AG09309 (cell line): ENCODE measurements around the gene GRM5.
"Not testable (repeated sequence)": the region's sequence is repeated elsewhere in the genome, so short reads cannot be mapped to it uniquely, and the experiment has no call there.

ENCODE experiments used
- DNase-seq: peaks from one replicate; pipeline ENCODE4 v3.0.0-alpha.2; 2010; ENCODE audit warnings: low read depth
- H3K4me3 ChIP-seq: 2 replicates; pipeline ENCODE4 v1.5.1; 2011; ENCODE audit warnings: mild to moderate bottlenecking, low read depth, low read length, moderate library complexity; ENCODE audit not compliant: control insufficient read depth
- TF ChIP-seq, protein P1 (sequence below): IDR thresholded peaks from 2 replicates; pipeline ENCODE4 v1.5.1; 2011; ENCODE audit warnings: mild to moderate bottlenecking, low read depth, low read length, inconsistent platforms; ENCODE audit not compliant: insufficient read depth, control insufficient read depth; ENCODE audit errors: missing control alignments

Gene GRM5

DNA sequence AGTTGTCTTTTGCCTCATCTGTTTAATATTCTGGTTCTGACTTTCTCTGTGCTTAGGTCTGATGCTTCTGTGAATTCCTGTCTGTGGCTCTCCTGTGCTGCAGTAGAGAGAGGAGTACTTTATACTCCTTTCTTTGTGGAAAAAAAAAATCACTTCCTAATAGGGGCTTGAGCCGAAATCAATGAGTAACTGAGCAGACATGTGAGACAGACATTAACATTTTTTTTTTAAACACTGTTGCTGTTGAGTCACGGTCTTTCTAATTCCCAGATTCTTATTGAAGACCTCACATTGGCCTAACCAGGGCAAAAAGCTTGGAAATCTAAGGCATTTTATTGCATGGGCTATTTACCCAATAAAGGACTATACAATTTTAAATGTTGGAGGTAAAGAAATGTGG lies 86.1 kb downstream of the GRM5 start:
- DNase-seq, result peak; percentile 16
- TF ChIP-seq, protein P1, sequence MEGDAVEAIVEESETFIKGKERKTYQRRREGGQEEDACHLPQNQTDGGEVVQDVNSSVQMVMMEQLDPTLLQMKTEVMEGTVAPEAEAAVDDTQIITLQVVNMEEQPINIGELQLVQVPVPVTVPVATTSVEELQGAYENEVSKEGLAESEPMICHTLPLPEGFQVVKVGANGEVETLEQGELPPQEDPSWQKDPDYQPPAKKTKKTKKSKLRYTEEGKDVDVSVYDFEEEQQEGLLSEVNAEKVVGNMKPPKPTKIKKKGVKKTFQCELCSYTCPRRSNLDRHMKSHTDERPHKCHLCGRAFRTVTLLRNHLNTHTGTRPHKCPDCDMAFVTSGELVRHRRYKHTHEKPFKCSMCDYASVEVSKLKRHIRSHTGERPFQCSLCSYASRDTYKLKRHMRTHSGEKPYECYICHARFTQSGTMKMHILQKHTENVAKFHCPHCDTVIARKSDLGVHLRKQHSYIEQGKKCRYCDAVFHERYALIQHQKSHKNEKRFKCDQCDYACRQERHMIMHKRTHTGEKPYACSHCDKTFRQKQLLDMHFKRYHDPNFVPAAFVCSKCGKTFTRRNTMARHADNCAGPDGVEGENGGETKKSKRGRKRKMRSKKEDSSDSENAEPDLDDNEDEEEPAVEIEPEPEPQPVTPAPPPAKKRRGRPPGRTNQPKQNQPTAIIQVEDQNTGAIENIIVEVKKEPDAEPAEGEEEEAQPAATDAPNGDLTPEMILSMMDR, result no peak
- H3K4me3 ChIP-seq, result no peak overlapping the region

GRCh38 chr11:88978992-88979391 lies 86.8 kb downstream of the GRM5 start:
- not testable (repeated sequence) for H3K4me3 ChIP-seq, DNase-seq

GRCh38 chr11:88975441-88975840 lies 90.3 kb downstream of the GRM5 start:
- H3K4me3 ChIP-seq, DNase-seq: not testable (repeated sequence)

DNA sequence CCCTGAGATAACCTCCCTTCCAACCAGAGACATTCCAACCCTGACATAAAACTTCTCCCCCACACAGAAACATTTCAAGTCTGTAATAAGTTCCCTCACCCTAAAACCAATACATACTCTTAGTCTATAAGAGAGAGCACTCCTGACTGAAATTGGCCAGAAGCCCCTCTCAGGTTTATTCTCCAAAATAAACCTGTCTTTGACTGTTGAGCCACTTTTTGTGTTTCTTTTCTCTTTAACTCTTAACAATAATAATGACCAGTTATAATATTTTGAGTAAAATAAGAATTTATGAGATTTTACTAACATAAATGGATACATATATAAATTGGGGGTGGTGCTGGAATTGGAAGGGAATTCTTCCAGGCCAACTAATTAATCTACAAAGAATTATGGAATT lies 93.6 kb downstream of the GRM5 start:
- TF ChIP-seq, protein P1, result no peak
- H3K4me3 ChIP-seq, result no peak overlapping the region
- no peak for DNase-seq

- DNase-seq, H3K4me3 ChIP-seq: not testable (repeated sequence)
Measured at GRCh38 chr11:88961621-88962020, 104.2 kb downstream of the GRM5 start.

DNA sequence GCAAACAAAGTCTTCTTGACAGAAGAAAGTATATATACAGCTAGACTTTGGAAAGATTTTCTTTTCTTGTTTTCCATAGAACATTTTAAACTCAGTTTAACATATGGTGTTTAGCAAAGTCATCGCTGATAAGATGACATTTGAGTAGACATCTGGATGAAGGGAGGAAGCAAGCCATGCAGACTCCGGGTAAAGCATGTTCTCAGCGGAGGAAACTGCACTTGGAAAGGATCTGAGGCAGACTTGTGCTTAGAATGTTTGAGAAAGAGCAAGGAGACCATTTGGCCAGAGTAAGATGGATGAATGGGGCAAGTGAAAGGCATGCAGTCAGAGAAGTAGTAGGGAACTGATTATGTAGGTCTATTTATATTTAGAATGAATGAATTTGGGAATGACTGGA lies 105.9 kb downstream of the GRM5 start:
- not testable (repeated sequence) for DNase-seq, H3K4me3 ChIP-seq

DNA sequence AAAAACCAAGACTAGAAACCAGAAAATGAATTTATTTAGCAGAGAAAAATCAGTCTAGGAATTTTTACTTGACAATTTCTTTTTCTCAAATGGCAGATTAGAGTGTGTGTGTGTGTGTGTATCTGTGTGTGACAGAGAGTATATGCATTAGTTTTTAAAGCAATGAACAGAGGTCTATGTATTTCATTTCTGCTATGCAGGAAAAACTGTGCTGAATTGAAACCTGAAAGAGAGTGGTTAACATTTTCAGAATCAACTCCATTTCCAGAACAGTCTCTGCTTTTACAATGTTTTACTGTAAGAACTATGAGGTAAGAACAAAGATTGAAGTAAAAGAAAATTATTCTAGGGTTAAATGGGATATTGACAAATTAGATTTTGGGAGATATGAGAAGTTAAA lies 114.8 kb downstream of the GRM5 start:
- TF ChIP-seq, protein P1, result no peak
- no peak overlapping the region for H3K4me3 ChIP-seq
- DNase-seq, result no peak

DNA sequence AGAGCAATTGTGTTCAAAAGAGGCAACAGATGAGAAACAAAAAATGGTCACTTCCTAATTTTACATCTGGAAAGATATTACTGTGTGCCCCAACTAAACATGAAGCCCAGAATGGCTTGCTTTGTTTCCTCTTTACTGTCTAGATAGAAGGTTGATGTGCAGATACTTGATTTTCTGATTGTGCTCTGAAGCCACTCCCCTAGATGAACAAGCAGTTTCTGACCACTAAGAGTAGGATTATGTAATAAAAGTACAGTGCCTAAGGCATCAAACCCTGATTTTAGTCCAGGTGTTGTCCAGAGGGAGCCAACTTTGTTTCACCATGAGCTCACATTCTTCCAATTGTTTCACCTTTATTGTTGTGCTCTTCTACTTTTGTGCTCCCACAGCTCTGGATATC lies 116.9 kb downstream of the GRM5 start:
- not testable (repeated sequence) for DNase-seq, H3K4me3 ChIP-seq

GRCh38 chr11:88947843-88948572 lies 117.8 kb downstream of the GRM5 start:
- not testable (repeated sequence) for H3K4me3 ChIP-seq, DNase-seq

DNA sequence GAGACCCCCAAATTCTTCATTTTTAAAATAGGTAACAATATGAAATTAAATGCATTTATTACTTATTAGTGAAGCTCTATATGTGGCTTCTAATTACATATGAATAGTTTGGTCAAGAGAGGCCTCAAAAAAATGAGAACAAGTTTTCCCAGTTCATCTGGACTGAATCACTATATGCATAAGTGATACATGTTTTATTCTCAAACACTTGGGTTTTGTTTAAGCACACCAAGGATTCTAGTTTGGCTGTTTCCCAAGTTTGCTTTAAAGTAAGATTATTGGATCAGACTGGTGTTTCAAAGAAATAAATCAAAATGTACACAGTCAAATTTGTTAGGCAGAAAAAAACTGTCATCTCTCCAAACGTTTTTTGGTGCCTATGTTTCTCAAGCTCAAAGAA lies 136.1 kb downstream of the GRM5 start:
- DNase-seq, H3K4me3 ChIP-seq: not testable (repeated sequence)

GRCh38 chr11:88917065-88917464 lies 148.7 kb downstream of the GRM5 start:
- not testable (repeated sequence) for H3K4me3 ChIP-seq, DNase-seq
